Measurements from ENCODE around the gene PRRX2. TPM values are rescaled to one million over a fixed set of nuclear protein-coding genes. Genes with fewer than 3 reads are reported as not detected.

The PRRX2 gene
- total and polyA plus RNA-seq, 2 of the 13 experiments (the other 11 are each of a cell fraction or from before 2014, with no cell fraction given): 0.05 TPM; not detected in 1

DNA sequence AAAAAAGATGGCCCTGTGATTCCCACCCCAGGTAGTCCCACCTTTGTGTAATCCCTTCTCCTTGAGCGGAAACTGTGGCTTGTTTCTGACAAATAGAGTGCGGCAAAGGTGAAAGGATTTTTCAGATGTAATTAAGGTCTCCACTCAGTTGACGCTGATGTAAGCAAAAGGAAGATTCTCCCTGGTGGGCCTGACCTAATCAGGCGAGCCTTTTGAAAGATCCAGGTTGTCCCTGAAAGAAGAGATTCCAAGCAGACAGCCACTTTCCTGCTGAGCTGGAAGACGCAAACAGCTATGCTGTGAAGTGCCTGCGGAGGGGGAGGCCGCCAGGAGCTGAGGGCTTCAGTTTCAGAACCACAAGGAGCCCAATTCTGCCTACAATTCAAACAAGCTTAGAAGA is 63.3 kb downstream of the PRRX2 start:
- Histone ChIP-seq H2AFZ (ENCODE audit: low read length) (no peak overlapping the region), H3K27ac (ENCODE audit: extremely low read length, insufficient read depth, low read length) (no peak overlapping the region), H3K9me3 (ENCODE audit: low read length) (no peaks in the 10 kb centered on the region), H3K27me3 (ENCODE audit: control insufficient read depth in 1 of 2, insufficient read depth in 2 of 2, low read length in 2 of 2) (peaks cover 6 to 39% of the 10 kb centered on the region in 2 experiments; a peak in 4 of 5 replicates), H3K36me3 (replicated peaks in 1 of 2; ENCODE audit: control insufficient read depth in 1 of 2, insufficient read depth in 2 of 2, low read length in 2 of 2) (no peaks in the 10 kb centered on the region), H3K79me2 (ENCODE audit: insufficient read depth, low read length) (no peaks in the 10 kb centered on the region), H3K9ac (ENCODE audit: insufficient read depth, low read depth, low read length) (no peak overlapping the region), H3K4me3 (replicated peaks in 1 of 3; ENCODE audit: insufficient read depth in 1 of 3, low read depth in 2 of 3, low read length in 3 of 3) (no peak overlapping the region), H3K4me1 (ENCODE audit: insufficient read depth, low read length) (no peaks in the 10 kb centered on the region), H4K20me1 (ENCODE audit: insufficient read depth, low read length) (no peaks in the 10 kb centered on the region), H3K4me2 (ENCODE audit: low read depth, low read length) (no peak overlapping the region)
- in situ Hi-C loops (cut with HindIII; ENCODE audit: extremely low pct_ligation_motif_present, low pct_unique_long_range_greater_than_20kb): no loop called here
- FAIRE-seq (no peak), ATAC-seq (no peak), DNase-seq (ENCODE audit: low spot score) (no peak)
- WGBS (ENCODE audit: low lambda C conversion rate): 9% methylated on average over 7 of the region's 7 CpGs
- intact Hi-C loops (cut with micrococcal nuclease; ENCODE audit: unreplicated experiment): no loop called here
- no TSS peak for BruUV-seq (replicated peaks)
- TF ChIP-seq NR2F2 (IDR thresholded peaks at IDR 0.05; ENCODE audit: borderline replicate concordance, low read depth) (no peak), RELA (CRISPR knock-in tag; IDR thresholded peaks at IDR 0.05) (no peak), MED13 (CRISPR knock-in tag; IDR thresholded peaks at IDR 0.05) (no peak), ZFP37 (CRISPR knock-in tag; IDR thresholded peaks at IDR 0.05; ENCODE audit: borderline replicate concordance) (no peak), CCDC6 (CRISPR knock-in tag; IDR thresholded peaks at IDR 0.05) (no peak), ZNF383 (CRISPR knock-in tag; IDR thresholded peaks at IDR 0.05; ENCODE audit: borderline replicate concordance) (no peak), NFYB (CRISPR knock-in tag; IDR thresholded peaks at IDR 0.05) (no peak), RAD51 (IDR thresholded peaks at IDR 0.05; ENCODE audit: borderline replicate concordance) (no peak), ZNF790 (CRISPR knock-in tag; IDR thresholded peaks at IDR 0.05; ENCODE audit: borderline replicate concordance) (no peak), ZNF577 (CRISPR knock-in tag; IDR thresholded peaks at IDR 0.05; ENCODE audit: borderline replicate concordance, low read depth) (no peak), NONO (IDR thresholded peaks at IDR 0.05) (no peak), NONO (CRISPR knock-in tag; conservative IDR thresholded peaks at IDR 0.05) (no peak)
- TF ChIP-seq, protein P1, sequence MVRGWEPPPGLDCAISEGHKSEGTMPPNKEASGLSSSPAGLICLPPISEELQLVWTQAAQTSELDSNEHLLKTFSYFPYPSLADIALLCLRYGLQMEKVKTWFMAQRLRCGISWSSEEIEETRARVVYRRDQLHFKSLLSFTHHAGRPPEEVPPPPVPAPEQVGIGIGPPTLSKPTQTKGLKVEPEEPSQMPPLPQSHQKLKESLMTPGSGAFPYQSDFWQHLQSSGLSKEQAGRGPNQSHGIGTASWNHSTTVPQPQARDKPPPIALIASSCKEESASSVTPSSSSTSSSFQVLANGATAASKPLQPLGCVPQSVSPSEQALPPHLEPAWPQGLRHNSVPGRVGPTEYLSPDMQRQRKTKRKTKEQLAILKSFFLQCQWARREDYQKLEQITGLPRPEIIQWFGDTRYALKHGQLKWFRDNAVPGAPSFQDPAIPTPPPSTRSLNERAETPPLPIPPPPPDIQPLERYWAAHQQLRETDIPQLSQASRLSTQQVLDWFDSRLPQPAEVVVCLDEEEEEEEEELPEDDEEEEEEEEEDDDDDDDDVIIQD (CRISPR knock-in tag; IDR thresholded peaks at IDR 0.05; ENCODE audit: low read depth): no peak
- TF ChIP-seq, protein P2, sequence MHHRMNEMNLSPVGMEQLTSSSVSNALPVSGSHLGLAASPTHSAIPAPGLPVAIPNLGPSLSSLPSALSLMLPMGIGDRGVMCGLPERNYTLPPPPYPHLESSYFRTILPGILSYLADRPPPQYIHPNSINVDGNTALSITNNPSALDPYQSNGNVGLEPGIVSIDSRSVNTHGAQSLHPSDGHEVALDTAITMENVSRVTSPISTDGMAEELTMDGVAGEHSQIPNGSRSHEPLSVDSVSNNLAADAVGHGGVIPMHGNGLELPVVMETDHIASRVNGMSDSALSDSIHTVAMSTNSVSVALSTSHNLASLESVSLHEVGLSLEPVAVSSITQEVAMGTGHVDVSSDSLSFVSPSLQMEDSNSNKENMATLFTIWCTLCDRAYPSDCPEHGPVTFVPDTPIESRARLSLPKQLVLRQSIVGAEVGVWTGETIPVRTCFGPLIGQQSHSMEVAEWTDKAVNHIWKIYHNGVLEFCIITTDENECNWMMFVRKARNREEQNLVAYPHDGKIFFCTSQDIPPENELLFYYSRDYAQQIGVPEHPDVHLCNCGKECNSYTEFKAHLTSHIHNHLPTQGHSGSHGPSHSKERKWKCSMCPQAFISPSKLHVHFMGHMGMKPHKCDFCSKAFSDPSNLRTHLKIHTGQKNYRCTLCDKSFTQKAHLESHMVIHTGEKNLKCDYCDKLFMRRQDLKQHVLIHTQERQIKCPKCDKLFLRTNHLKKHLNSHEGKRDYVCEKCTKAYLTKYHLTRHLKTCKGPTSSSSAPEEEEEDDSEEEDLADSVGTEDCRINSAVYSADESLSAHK (CRISPR knock-in tag; IDR thresholded peaks at IDR 0.05; ENCODE audit: borderline replicate concordance): no peak
- TF ChIP-seq, protein P3, sequence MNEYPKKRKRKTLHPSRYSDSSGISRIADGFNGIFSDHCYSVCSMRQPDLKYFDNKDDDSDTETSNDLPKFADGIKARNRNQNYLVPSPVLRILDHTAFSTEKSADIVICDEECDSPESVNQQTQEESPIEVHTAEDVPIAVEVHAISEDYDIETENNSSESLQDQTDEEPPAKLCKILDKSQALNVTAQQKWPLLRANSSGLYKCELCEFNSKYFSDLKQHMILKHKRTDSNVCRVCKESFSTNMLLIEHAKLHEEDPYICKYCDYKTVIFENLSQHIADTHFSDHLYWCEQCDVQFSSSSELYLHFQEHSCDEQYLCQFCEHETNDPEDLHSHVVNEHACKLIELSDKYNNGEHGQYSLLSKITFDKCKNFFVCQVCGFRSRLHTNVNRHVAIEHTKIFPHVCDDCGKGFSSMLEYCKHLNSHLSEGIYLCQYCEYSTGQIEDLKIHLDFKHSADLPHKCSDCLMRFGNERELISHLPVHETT (CRISPR knock-in tag; conservative IDR thresholded peaks at IDR 0.05): no peak
- TF ChIP-seq, protein P4, sequence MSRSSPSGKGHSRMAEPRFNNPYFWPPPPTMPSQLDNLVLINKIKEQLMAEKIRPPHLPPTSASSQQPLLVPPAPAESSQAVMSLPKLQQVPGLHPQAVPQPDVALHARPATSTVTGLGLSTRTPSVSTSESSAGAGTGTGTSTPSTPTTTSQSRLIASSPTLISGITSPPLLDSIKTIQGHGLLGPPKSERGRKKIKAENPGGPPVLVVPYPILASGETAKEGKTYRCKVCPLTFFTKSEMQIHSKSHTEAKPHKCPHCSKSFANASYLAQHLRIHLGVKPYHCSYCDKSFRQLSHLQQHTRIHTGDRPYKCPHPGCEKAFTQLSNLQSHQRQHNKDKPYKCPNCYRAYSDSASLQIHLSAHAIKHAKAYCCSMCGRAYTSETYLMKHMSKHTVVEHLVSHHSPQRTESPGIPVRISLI (CRISPR knock-in tag; IDR thresholded peaks at IDR 0.05; ENCODE audit: borderline replicate concordance): no peak
- POLR2A ChIA-PET: no interaction called here
- CTCF ChIA-PET (ENCODE audit: low intra/inter-chr PET ratio, low total read pairs): no interaction called here

Measured in HepG2 (cell line).